Suprapubic skin (tissue), 4 donors: Measurements from ENCODE around the gene CIAO2A. TPM values are rescaled to one million over a fixed set of nuclear protein-coding genes. Genes with fewer than 3 reads are reported as not detected.
A peak's percentile ranks its signal among the peaks of the same experiment; 100 is the strongest.
"Not testable (repeated sequence)": the region's sequence is repeated elsewhere in the genome, so short reads cannot be mapped to it uniquely, and the experiment has no call there.

Experiments used
- DNase-seq, 2 donors: peaks; one replicate each; pipeline ENCODE4 v3.0.0-alpha.2; 2019; ENCODE audit warnings: low spot score in 2 of 2
- H3K27ac ChIP-seq: fragments of 200-600 bp; sonication (generic); one replicate; pipeline ENCODE4 v1.5.1; 2019
- H3K27me3 ChIP-seq: fragments of 200-600 bp; sonication (generic); one replicate; pipeline ENCODE4 v1.5.1; 2019
- H3K36me3 ChIP-seq: fragments of 200-600 bp; sonication (generic); one replicate; pipeline ENCODE4 v1.5.1; 2019
- H3K4me1 ChIP-seq: fragments of 200-600 bp; sonication (generic); one replicate; pipeline ENCODE4 v1.5.1; 2019
- H3K4me3 ChIP-seq: fragments of 200-600 bp; sonication (generic); one replicate; pipeline ENCODE4 v1.5.1; 2019; ENCODE audit warnings: mild to moderate bottlenecking
- H3K9me3 ChIP-seq: fragments of 200-600 bp; sonication (generic); one replicate; pipeline ENCODE4 v1.5.1; 2019
- EP300 ChIP-seq: sonication (generic); formaldehyde crosslinking; IDR thresholded peaks from one replicate; pipeline ENCODE4 v1.6.1; 2017; ENCODE audit warnings: antibody characterized with exemption
- POLR2A ChIP-seq, 2 donors: fragments of 450-650 bp; IDR thresholded peaks; one replicate each; pipeline ENCODE4 v1.6.1; 2017; ENCODE audit warnings: antibody characterized with exemption in 2 of 2, mild to moderate bottlenecking in 2 of 2, moderate library complexity in 2 of 2
- POLR2AphosphoS5 ChIP-seq, 3 donors: sonication (generic); formaldehyde crosslinking; IDR thresholded peaks; one replicate each; pipeline ENCODE4 v1.6.1; 2017; ENCODE audit warnings: antibody characterized with exemption in 3 of 3
- WGBS: methylation state at CpG from one replicate; pipeline ENCODE4 v1.1.5; 2018; 5-methylcytosine and 5-hydroxymethylcytosine counted together
- total RNA-seq, 4 donors: library from RNA; depleted of rRNA; stranded (reverse); fragments of >200 nt; gene quantifications; one replicate each; pipeline ENCODE4 v1.1.0, GENCODE V29; 2016
- TF ChIP-seq, protein P1 (sequence below), 2 donors: fragments of 200-600 bp in 1 of 2; fragments of 450-650 bp in 1 of 2; sonication (generic) in 1 of 2; IDR thresholded peaks; one replicate each; pipeline ENCODE4 v1.5.1; 2016 to 2019; ENCODE audit warnings: antibody characterized with exemption in 2 of 2, mild to moderate bottlenecking in 1 of 2, moderate library complexity in 1 of 2

CIAO2A gene
- total RNA-seq, 4 donors from 2014 or later = 19.1 to 37.0 (median 21.8) TPM

DNA sequence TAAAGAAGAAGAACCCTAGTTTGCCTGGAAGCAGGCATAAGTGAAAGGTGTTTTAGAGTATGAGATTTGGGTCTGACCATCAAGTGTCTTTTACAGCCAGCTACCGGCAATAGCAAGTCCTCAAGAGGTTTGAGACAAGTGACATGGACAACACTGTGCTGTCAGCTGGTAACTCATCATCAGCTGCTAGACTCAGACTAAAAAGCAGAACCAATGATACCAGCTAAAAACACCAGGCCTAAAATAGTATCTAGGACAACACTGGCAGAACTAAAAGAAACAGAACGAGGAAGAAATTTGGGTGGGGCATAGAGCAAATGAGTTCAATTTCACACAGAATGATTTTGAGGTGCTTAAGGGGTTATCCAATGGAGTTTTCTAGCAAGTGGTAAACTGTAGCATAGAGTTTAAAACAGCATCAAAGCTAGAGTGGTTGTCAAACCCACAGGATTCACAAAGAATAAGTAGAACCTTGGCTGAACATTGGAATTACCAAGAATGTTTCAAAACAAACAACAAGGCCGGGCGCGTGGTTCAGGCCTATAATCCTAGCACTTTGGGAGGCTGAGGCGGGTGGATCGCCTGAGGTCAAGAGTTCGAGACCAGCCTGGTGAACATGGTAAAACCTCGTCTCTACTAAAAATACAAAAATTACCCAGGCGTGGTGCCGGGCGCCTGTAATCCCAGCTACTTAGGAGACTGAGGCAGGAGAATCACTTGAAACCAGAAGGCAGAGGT, 3.9 kb downstream of the CIAO2A start:
- TF ChIP-seq, protein P1, sequence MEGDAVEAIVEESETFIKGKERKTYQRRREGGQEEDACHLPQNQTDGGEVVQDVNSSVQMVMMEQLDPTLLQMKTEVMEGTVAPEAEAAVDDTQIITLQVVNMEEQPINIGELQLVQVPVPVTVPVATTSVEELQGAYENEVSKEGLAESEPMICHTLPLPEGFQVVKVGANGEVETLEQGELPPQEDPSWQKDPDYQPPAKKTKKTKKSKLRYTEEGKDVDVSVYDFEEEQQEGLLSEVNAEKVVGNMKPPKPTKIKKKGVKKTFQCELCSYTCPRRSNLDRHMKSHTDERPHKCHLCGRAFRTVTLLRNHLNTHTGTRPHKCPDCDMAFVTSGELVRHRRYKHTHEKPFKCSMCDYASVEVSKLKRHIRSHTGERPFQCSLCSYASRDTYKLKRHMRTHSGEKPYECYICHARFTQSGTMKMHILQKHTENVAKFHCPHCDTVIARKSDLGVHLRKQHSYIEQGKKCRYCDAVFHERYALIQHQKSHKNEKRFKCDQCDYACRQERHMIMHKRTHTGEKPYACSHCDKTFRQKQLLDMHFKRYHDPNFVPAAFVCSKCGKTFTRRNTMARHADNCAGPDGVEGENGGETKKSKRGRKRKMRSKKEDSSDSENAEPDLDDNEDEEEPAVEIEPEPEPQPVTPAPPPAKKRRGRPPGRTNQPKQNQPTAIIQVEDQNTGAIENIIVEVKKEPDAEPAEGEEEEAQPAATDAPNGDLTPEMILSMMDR (IDR thresholded peaks at IDR 0.05) = no peak
- TF ChIP-seq POLR2AphosphoS5 (IDR thresholded peaks at IDR 0.05) (no peak), EP300 (no peak), POLR2A (IDR thresholded peaks at IDR 0.05) (no peak)
- Histone ChIP-seq H3K36me3 (peaks cover 36% of the 10 kb centered on the region), H3K4me1 (peaks cover 36% of the 10 kb centered on the region), H3K9me3 (no peaks in the 10 kb centered on the region), H3K27me3 (no peaks in the 10 kb centered on the region), H3K27ac (no peak overlapping the region), H3K4me3 (no peak overlapping the region)
- no peak for DNase-seq
- WGBS = 85% methylated on average over 12 of the region's 12 CpGs

- Histone ChIP-seq H3K4me1 (no peaks in the 10 kb centered on the region), H3K27me3 (no peaks in the 10 kb centered on the region), H3K36me3 (peaks cover 39% of the 10 kb centered on the region), H3K27ac (no peak overlapping the region), H3K9me3 (no peaks in the 10 kb centered on the region), H3K4me3 (no peak overlapping the region)
- DNase-seq = no peak
- WGBS = 65% methylated on average over 3 of the region's 3 CpGs
- no peak for TF ChIP-seq POLR2A (IDR thresholded peaks at IDR 0.05)
- TF ChIP-seq POLR2AphosphoS5 (IDR thresholded peaks at IDR 0.05) = no peak
- no peak for TF ChIP-seq EP300
- TF ChIP-seq, protein P1 (IDR thresholded peaks at IDR 0.05) = no peak
Measured at GRCh38 chr15:64082757-64083156, 10.9 kb downstream of the CIAO2A start.

- H3K27me3 ChIP-seq, H3K4me3 ChIP-seq, H3K27ac ChIP-seq, H3K9me3 ChIP-seq, DNase-seq: not testable (repeated sequence)
- Histone ChIP-seq H3K36me3 (peaks cover 22% of the 10 kb centered on the region), H3K4me1 (peaks cover 24% of the 10 kb centered on the region)
- 97% methylated on average over 2 of the region's 2 CpGs for WGBS
Measured at GRCh38 chr15:64073496-64073895, 20.1 kb downstream of the CIAO2A start.

GRCh38 chr15:64072812-64073211, 20.8 kb downstream of the CIAO2A start:
- no peak overlapping the region for H3K27ac ChIP-seq
- TF ChIP-seq, protein P1 (IDR thresholded peaks at IDR 0.05) = no peak
- H3K36me3 ChIP-seq = peaks cover 22% of the 10 kb centered on the region
- H3K9me3 ChIP-seq = no peaks in the 10 kb centered on the region
- peaks cover 28% of the 10 kb centered on the region for H3K4me1 ChIP-seq
- no peaks in the 10 kb centered on the region for H3K27me3 ChIP-seq
- 95% methylated on average over 2 of the region's 2 CpGs for WGBS
- H3K4me3 ChIP-seq = no peak overlapping the region
- no peak for DNase-seq

GRCh38 chr15:64071931-64072765, 21.5 kb downstream of the CIAO2A start:
- Histone ChIP-seq H3K4me3 (no peak overlapping the region), H3K9me3 (no peaks in the 10 kb centered on the region), H3K27me3 (no peaks in the 10 kb centered on the region), H3K27ac (peak overlapping the region; percentile 71), H3K36me3 (peaks cover 22% of the 10 kb centered on the region), H3K4me1 (peaks cover 34% of the 10 kb centered on the region)
- DNase-seq = no peak
- 83% methylated on average over 3 of the region's 4 CpGs for WGBS
- TF ChIP-seq EP300 (no peak), POLR2AphosphoS5 (IDR thresholded peaks at IDR 0.05) (no peak), POLR2A (IDR thresholded peaks at IDR 0.05) (no peak)
- TF ChIP-seq, protein P1 (IDR thresholded peaks at IDR 0.05) = no peak
